NOMO-1 treated with dmso at 0.1 percent for 144 hours (cell line): ENCODE measurements around the gene ETNK1.
"Not testable (repeated sequence)": the region's sequence is repeated elsewhere in the genome, so short reads cannot be mapped to it uniquely, and the experiment has no call there.

Source experiments
- DNase-seq: peaks from one replicate; lab custom pipeline; 2025; ENCODE audit not compliant: unreplicated experiment; lab: John Stamatoyannopoulos, UW

The ETNK1 gene, protein sequence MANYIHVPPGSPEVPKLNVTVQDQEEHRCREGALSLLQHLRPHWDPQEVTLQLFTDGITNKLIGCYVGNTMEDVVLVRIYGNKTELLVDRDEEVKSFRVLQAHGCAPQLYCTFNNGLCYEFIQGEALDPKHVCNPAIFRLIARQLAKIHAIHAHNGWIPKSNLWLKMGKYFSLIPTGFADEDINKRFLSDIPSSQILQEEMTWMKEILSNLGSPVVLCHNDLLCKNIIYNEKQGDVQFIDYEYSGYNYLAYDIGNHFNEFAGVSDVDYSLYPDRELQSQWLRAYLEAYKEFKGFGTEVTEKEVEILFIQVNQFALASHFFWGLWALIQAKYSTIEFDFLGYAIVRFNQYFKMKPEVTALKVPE

GRCh38 chr12:22624870-22625761, at the start of gene ETNK1:
TSS of gene ETNK1 (plus strand) at chr12:22625171. CDS start at chr12:22625431, 260 bp downstream.
- peak; percentile 56 for DNase-seq

DNA sequence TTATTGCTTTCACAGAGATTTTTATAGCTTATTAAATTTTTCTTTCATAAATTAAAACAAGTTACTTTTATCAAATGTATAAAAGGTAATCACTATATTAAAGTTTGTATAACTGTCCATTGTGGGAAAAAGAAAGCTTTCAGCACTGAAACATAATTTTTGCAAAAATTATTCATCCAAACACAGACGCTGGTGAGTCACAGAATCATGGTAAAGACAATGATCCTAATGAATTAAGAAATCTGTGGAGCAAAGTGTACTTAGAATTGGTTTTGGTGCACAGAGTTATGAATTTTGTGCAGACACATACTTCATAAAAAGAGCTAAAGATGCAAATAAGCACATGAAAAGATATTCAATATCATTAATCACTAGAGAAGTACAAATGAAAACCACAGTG, 48.9 kb upstream of the ETNK1 start:
- no peak for DNase-seq

DNA sequence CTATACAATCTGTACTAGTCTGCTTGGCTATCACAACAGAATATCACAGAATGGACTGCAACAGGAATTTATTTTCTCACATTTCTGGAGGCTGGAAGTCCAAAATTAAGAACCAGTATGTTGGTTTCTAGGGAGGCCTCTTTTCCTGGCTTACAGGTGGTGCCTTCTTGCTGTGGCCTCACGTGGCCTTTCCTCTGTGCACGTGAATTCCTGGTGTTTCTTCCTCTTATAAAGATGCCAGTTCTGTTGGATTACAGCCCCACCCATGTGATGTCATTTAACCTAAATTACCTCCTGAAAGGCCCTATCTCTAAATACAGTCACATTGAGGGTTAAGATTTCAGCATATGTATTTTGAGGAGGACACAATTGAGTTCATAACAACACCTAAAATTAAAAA, 48.5 kb upstream of the ETNK1 start:
- DNase-seq, result no peak

- no peak for DNase-seq
Observed at GRCh38 chr12:22577667-22578066, 47.3 kb upstream of the ETNK1 start.

GRCh38 chr12:22578328-22578727, 46.6 kb upstream of the ETNK1 start:
- DNase-seq, result no peak

DNA sequence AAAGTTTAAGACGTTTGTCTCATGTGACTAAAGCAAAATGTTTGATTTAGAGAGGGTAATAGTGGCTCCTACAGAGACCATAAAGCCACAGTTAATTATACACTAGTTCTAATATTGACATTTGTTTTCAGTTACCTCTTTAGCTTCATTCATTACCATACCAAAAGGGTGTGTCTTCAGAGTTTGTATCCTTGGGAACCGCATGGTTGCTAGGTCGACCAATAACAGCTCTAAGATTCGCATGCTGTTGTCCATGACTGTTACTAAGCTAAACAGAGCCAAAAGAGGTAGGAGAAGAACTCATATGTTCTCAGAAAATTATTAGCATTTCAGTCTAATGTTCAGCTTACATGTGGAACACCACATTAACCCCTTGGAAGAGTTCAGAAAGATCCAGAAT, 36.2 kb upstream of the ETNK1 start:
- no peak for DNase-seq

GRCh38 chr12:22593864-22594263, 31.1 kb upstream of the ETNK1 start:
- no peak for DNase-seq

DNA sequence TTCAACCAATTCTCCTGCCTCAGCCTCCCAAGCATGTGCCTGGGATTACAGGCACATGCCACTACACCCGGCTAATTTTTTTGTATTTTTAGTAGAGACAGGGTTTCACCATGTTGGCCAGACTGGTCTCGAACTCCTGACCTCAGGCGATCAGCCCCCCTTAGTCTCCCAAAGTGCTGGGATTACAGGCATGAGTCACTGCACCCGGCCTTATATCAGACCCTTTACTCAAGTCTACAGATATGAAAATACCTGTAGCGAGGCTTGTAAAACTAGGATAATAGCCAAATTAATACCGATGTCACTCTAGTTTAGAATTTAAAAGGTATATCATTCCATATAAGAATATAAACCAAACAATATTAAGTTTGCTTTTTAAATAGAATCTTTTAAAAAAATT, 27.4 kb upstream of the ETNK1 start:
- DNase-seq, result not testable (repeated sequence)

GRCh38 chr12:22598141-22598762, 26.7 kb upstream of the ETNK1 start:
- no peak for DNase-seq

DNA sequence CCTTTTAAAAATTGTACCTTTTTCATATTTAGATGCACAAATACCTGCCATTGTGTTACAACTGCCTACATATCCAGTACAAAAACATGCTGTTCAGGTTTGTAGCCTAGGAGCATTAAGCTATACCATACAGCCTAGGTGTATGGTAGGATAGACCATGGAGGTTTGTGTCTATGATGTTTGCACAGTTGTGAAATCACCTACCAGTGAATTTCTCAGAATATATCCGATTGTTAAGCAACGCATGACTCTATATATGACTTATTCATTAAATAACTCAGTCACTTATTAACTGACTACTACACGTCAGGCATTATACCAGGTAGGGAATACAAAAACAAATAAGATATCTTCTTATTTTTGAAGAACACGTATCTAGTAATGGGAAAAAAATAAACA, 26.2 kb upstream of the ETNK1 start:
- no peak for DNase-seq

DNA sequence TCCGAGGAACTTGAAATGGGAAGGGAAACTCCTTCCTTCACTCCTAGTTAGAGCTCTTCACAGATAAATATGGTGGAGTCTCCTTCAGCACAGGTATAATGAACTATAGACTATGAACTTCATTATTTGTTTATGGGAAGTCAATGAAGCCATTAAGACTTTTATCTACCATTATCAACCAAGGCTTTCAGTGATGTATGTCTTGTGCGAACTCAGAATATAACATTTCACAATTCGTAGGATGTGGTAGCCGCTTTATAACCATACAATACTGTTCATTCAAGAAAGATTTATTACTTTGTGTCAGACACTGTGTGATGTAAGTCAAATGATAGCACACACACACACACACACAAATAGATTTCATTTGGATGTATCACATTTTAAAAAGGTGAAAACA, 24.8 kb upstream of the ETNK1 start:
- DNase-seq, result no peak

GRCh38 chr12:22609501-22609900, 15.5 kb upstream of the ETNK1 start:
- DNase-seq, result no peak

DNA sequence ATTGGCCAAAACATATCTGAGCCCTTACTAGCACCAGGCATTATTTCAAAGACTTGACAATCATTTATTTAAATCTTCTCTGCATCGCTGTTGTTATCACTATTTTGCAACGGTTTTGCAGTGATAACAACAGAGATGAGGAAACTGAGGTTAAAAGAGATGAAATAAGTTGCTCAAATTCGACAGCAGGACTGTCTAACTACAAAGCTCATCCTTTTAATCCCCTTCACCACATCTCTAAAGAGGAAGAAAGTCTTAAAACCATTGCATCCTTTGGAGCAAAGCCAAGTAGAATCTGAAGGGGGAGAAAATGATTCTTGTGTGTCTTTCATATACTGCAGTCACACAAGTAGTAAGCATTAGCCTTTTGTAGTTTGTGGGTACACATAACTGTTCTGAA, 14.8 kb upstream of the ETNK1 start:
- DNase-seq, result no peak

- not testable (repeated sequence) for DNase-seq
Observed at GRCh38 chr12:22612822-22613221, 12.1 kb upstream of the ETNK1 start.

DNA sequence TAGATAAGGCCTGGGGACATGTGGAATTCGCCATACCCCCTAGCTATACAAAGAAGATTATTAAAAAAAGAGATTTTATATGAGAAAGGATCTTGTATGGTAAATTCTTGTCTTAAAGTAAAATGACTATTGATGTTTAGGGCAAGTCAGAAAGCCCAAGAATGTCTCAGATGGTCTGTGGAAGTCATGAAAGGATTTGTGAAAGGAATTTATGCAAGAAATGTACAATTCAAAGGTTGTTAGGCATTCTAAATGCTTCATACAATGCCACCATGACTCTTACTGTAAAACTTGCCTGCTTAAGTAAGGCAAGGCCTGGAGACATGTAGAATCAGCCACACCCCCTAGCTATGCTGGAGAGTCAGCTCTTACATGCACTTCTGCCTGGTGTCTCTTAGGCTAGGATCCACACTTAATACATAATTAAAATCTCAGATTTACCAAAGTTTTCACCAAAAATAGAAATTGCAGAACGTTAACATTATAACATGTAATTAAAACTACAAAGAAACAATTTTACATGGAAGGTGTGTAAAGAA, 8.9 kb upstream of the ETNK1 start:
- DNase-seq, result no peak

DNA sequence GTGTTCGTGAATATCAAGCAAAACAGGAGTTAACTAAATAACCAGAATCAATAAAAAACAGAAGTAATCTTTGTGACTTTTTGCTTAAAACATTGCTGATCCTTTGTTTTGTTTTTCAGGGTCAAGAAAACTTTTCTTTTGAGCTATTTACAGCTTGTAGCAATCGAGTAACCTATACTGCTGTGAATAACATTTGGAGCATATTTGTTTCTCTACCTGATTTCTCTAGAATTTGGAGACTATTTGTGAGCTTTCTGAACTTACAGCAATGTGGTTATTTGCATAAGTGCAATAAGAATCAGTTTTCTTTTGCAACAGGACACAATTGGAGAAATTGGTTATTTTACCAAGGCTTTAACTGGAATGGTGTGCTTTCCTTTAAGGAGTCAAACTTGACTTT, 7.3 kb upstream of the ETNK1 start:
- no peak for DNase-seq

DNA sequence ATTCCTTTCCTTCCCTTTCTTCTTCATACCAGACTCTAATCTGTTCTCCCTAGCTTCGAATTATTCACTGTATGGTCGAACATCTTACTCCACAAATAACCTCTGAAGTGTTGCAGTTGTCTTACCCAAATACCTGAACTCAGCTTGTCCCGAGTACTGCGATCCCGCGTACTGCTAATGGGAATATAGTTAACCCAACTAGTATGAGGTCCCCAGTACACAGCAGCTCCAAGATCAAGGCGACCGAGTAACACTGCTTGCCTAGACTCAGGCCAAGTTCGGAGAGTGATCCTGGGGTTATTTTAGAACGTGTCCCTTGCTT, 462 bp upstream of the ETNK1 start:
- DNase-seq, result no peak

GRCh38 chr12:22625762-22626294, 857 bp downstream of the ETNK1 start:
- no peak for DNase-seq

DNA sequence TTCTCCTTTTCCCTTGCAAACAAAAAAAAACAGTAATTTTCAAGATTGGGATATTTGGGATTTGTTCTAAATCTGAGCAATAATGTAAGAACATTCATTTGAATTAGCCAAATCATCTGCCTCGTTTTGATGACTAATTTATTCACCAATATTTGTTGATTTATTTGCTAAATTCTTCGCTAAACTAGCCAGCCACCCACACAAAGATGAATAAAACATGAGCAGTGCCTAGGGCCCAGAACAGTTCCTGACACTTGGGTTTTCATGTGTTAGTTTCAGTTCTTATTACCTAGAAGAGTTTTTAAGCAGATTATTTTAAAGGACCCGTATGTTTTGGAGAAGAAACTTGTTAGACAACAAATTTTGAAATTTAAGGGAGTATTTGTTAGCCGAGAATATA, 1.4 kb downstream of the ETNK1 start:
- DNase-seq, result no peak

- DNase-seq, result no peak
Observed at GRCh38 chr12:22627371-22627770, 2.4 kb downstream of the ETNK1 start.

DNA sequence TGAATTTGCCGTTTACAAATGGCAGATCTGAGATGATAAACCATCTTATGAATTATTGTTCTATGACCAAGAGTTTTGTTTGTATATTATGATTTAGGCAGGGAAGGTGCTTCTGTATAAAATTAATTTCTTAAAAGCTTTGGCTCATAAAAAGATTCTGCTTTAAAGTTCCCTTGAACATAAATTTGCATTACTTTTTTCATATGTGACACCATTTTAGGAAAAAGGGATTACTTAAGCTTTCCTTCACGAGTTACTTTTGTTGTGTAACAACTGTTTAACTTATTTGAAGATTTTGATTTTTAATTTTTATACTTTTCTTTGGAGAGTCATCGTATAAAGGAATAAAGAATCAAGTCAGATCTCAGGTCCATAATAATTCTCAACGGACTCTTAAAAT, 3.3 kb downstream of the ETNK1 start:
- no peak for DNase-seq
